HepG2 (cell line): ENCODE measurements around the gene BID. TPM values are rescaled to one million over a fixed set of nuclear protein-coding genes. Genes with fewer than 3 reads are reported as not detected.
A peak's percentile ranks its signal among the peaks of the same experiment; 100 is the strongest.

ENCODE experiments used
- FOSL1 ChIP-seq: sonication (generic); formaldehyde crosslinking; IDR thresholded peaks from 2 replicates; pipeline ENCODE4 v1.9.0; 2021; ENCODE audit warnings: missing genetic modification reagents, borderline replicate concordance
- FOXO1 ChIP-seq: sonication (generic); formaldehyde crosslinking; IDR thresholded peaks from 2 replicates; pipeline ENCODE4 v1.4.0; 2020; ENCODE audit warnings: missing genetic modification reagents
- GLI4 ChIP-seq: sonication (generic); formaldehyde crosslinking; IDR thresholded peaks from 2 replicates; pipeline ENCODE4 v1.5.1; 2020; ENCODE audit warnings: missing genetic modification reagents, mild to moderate bottlenecking, moderate library complexity, borderline replicate concordance
- HOXA9 ChIP-seq: sonication (generic); formaldehyde crosslinking; IDR thresholded peaks from 2 replicates; pipeline ENCODE4 v1.8.1; 2022; ENCODE audit warnings: missing genetic modification reagents, mild to moderate bottlenecking, moderate library complexity, borderline replicate concordance
- KDM3A ChIP-seq: IDR thresholded peaks from 2 replicates; pipeline ENCODE4 v1.6.1; 2018; ENCODE audit warnings: low read depth, missing compliant biosample characterization
- MEIS2 ChIP-seq: sonication (generic); formaldehyde crosslinking; IDR thresholded peaks from 2 replicates; pipeline ENCODE4 v1.9.0; 2021; ENCODE audit warnings: mild to moderate bottlenecking, missing genetic modification reagents
- NFIB ChIP-seq: sonication (generic); formaldehyde crosslinking; IDR thresholded peaks from 2 replicates; pipeline ENCODE4 v1.9.0; 2021; ENCODE audit warnings: missing genetic modification reagents, mild to moderate bottlenecking, borderline replicate concordance
- RFXAP ChIP-seq: sonication (generic); formaldehyde crosslinking; IDR thresholded peaks from 2 replicates; pipeline ENCODE4 v1.4.0; 2020; ENCODE audit warnings: missing genetic modification reagents, borderline replicate concordance
- SMAD9 ChIP-seq: sonication (generic); formaldehyde crosslinking; IDR thresholded peaks from 2 replicates; pipeline ENCODE4 v1.5.1; 2020; ENCODE audit warnings: mild to moderate bottlenecking, missing genetic modification reagents
- ZNF138 ChIP-seq: sonication (generic); formaldehyde crosslinking; IDR thresholded peaks from 2 replicates; pipeline ENCODE4 v1.5.0; 2020; ENCODE audit warnings: mild to moderate bottlenecking, low read depth, missing genetic modification reagents
- ZNF264 ChIP-seq: sonication (generic); formaldehyde crosslinking; IDR thresholded peaks from 2 replicates; pipeline ENCODE4 v1.4.0; 2020; ENCODE audit warnings: missing genetic modification reagents
- polyA plus RNA-seq, 8 experiments: library from polyadenylated mRNA; depleted of rRNA in 3 of 8; stranded (reverse) in 7 of 8; unstranded in 1 of 8; fragments of >200 nt; fragmentation: Illumina TruSeq in 4 of 8; extraction: Trizol in 4 of 8; gene quantifications; 2 replicates each; pipeline versions ENCODE4 v1.2.1 to v1.2.3, GENCODE V29; 2011 to 2016; ENCODE audit warnings: low read depth in 4 of 8, missing spikeins in 1 of 8, mixed read lengths in 1 of 8; ENCODE audit not compliant: insufficient read depth in 1 of 8
- total RNA-seq, 5 experiments: library from RNA; depleted of rRNA; stranded (reverse); fragments of >200 nt; fragmentation: Illumina TruSeq; extraction: Trizol; gene quantifications; 2 replicates each; pipeline ENCODE4 v1.2.3, GENCODE V29; 2016; ENCODE audit warnings: low read depth in 1 of 5
- TF ChIP-seq, protein P1 (sequence below): sonication (generic); formaldehyde crosslinking; IDR thresholded peaks from 2 replicates; pipeline ENCODE4 v1.9.0; 2022; ENCODE audit warnings: low read depth, missing genetic modification reagents
- TF ChIP-seq, protein P2 (sequence below): sonication (generic); formaldehyde crosslinking; IDR thresholded peaks from 2 replicates; pipeline ENCODE4 v1.4.0; 2020; ENCODE audit warnings: missing genetic modification reagents, mild to moderate bottlenecking, borderline replicate concordance
- TF ChIP-seq, protein P3 (sequence below): sonication (generic); formaldehyde crosslinking; IDR thresholded peaks from 2 replicates; pipeline ENCODE4 v1.5.0; 2020; ENCODE audit warnings: mild to moderate bottlenecking, low read depth, missing genetic modification reagents, borderline replicate concordance
- TF ChIP-seq, protein P4 (sequence below): sonication (generic); formaldehyde crosslinking; IDR thresholded peaks from 2 replicates; pipeline ENCODE4 v1.4.0; 2020; ENCODE audit warnings: missing genetic modification reagents
- TF ChIP-seq, protein P5 (sequence below): sonication (generic); formaldehyde crosslinking; IDR thresholded peaks from 2 replicates; pipeline ENCODE4 v1.4.0; 2020; ENCODE audit warnings: missing genetic modification reagents
- TF ChIP-seq, protein P6 (sequence below): sonication (generic); formaldehyde crosslinking; IDR thresholded peaks from 2 replicates; pipeline ENCODE4 v1.5.1; 2020; ENCODE audit warnings: missing genetic modification reagents, mild to moderate bottlenecking, borderline replicate concordance

BID gene
- total and polyA plus RNA-seq, 2 of the 13 experiments (the other 11 are each of a cell fraction or from before 2014, with no cell fraction given): 35.3 to 51.7 TPM

DNA sequence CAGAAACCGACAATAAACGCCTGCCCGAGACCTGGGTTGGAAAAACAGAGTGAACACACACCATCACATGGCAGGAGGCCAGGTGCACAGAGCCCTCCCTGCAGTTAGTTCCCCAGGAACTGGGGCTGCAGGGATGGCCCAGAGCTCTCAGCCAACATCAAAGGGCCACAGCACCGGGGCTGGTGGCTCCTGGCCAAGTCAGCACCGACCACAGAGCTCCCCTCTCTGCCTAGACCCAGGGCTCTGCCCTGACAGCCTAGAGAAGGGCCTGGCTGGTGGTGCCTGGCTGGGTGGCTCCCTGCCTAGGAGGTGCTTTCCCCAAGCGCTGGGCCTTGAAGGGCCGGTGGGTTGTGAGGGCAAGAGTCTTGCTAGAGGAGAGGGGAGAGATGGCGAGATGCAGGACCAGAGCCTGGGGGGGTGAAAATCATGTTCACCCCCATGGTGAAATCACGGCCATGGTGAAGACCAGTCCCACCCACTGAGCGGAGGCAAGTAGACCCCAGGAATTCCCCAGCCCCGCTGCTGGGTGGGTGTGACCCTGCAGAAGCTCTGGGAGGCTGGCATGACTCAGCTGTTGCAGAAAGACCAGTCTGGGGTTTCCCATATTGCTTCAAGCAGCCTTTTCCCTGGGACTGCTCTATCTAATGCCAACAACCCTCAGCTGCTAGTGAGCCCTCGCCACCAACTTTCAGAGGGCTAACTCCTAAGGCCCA lies 7.2 kb upstream of the BID start (continued):
- TF ChIP-seq, protein P1, sequence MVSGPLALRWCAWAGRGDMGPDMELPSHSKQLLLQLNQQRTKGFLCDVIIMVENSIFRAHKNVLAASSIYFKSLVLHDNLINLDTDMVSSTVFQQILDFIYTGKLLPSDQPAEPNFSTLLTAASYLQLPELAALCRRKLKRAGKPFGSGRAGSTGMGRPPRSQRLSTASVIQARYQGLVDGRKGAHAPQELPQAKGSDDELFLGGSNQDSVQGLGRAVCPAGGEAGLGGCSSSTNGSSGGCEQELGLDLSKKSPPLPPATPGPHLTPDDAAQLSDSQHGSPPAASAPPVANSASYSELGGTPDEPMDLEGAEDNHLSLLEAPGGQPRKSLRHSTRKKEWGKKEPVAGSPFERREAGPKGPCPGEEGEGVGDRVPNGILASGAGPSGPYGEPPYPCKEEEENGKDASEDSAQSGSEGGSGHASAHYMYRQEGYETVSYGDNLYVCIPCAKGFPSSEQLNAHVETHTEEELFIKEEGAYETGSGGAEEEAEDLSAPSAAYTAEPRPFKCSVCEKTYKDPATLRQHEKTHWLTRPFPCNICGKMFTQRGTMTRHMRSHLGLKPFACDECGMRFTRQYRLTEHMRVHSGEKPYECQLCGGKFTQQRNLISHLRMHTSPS (CRISPR knock-in tag): no peak
- TF ChIP-seq GLI4 (CRISPR knock-in tag) (0 out of 2 replicates have a peak, but pooled peaks have one; percentile 41), SMAD9 (CRISPR knock-in tag) (no peak), ZNF138 (CRISPR knock-in tag) (0 out of 2 replicates have a peak, but pooled peaks have one; percentile 48), RFXAP (no peak), MEIS2 (CRISPR knock-in tag) (no peak), NFIB (CRISPR knock-in tag) (no peak), KDM3A (CRISPR knock-in tag) (no peak), FOSL1 (no peak), HOXA9 (CRISPR knock-in tag) (no peak), ZNF264 (CRISPR knock-in tag) (peak; percentile 90), FOXO1 (CRISPR knock-in tag) (no peak)
- TF ChIP-seq, protein P2, sequence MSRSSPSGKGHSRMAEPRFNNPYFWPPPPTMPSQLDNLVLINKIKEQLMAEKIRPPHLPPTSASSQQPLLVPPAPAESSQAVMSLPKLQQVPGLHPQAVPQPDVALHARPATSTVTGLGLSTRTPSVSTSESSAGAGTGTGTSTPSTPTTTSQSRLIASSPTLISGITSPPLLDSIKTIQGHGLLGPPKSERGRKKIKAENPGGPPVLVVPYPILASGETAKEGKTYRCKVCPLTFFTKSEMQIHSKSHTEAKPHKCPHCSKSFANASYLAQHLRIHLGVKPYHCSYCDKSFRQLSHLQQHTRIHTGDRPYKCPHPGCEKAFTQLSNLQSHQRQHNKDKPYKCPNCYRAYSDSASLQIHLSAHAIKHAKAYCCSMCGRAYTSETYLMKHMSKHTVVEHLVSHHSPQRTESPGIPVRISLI: no peak
- TF ChIP-seq, protein P3, sequence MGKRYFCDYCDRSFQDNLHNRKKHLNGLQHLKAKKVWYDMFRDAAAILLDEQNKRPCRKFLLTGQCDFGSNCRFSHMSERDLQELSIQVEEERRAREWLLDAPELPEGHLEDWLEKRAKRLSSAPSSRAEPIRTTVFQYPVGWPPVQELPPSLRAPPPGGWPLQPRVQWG (CRISPR knock-in tag): no peak
- TF ChIP-seq, protein P4, sequence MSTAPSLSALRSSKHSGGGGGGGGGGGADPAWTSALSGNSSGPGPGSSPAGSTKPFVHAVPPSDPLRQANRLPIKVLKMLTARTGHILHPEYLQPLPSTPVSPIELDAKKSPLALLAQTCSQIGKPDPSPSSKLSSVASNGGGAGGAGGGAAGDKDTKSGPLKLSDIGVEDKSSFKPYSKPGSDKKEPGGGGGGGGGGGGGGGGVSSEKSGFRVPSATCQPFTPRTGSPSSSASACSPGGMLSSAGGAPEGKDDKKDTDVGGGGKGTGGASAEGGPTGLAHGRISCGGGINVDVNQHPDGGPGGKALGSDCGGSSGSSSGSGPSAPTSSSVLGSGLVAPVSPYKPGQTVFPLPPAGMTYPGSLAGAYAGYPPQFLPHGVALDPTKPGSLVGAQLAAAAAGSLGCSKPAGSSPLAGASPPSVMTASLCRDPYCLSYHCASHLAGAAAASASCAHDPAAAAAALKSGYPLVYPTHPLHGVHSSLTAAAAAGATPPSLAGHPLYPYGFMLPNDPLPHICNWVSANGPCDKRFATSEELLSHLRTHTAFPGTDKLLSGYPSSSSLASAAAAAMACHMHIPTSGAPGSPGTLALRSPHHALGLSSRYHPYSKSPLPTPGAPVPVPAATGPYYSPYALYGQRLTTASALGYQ (CRISPR knock-in tag): no peak
- TF ChIP-seq, protein P5, sequence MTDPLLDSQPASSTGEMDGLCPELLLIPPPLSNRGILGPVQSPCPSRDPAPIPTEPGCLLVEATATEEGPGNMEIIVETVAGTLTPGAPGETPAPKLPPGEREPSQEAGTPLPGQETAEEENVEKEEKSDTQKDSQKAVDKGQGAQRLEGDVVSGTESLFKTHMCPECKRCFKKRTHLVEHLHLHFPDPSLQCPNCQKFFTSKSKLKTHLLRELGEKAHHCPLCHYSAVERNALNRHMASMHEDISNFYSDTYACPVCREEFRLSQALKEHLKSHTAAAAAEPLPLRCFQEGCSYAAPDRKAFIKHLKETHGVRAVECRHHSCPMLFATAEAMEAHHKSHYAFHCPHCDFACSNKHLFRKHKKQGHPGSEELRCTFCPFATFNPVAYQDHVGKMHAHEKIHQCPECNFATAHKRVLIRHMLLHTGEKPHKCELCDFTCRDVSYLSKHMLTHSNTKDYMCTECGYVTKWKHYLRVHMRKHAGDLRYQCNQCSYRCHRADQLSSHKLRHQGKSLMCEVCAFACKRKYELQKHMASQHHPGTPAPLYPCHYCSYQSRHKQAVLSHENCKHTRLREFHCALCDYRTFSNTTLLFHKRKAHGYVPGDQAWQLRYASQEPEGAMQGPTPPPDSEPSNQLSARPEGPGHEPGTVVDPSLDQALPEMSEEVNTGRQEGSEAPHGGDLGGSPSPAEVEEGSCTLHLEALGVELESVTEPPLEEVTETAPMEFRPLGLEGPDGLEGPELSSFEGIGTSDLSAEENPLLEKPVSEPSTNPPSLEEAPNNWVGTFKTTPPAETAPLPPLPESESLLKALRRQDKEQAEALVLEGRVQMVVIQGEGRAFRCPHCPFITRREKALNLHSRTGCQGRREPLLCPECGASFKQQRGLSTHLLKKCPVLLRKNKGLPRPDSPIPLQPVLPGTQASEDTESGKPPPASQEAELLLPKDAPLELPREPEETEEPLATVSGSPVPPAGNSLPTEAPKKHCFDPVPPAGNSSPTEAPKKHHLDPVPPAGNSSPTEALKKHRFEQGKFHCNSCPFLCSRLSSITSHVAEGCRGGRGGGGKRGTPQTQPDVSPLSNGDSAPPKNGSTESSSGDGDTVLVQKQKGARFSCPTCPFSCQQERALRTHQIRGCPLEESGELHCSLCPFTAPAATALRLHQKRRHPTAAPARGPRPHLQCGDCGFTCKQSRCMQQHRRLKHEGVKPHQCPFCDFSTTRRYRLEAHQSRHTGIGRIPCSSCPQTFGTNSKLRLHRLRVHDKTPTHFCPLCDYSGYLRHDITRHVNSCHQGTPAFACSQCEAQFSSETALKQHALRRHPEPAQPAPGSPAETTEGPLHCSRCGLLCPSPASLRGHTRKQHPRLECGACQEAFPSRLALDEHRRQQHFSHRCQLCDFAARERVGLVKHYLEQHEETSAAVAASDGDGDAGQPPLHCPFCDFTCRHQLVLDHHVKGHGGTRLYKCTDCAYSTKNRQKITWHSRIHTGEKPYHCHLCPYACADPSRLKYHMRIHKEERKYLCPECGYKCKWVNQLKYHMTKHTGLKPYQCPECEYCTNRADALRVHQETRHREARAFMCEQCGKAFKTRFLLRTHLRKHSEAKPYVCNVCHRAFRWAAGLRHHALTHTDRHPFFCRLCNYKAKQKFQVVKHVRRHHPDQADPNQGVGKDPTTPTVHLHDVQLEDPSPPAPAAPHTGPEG (CRISPR knock-in tag): no peak
- TF ChIP-seq, protein P6, sequence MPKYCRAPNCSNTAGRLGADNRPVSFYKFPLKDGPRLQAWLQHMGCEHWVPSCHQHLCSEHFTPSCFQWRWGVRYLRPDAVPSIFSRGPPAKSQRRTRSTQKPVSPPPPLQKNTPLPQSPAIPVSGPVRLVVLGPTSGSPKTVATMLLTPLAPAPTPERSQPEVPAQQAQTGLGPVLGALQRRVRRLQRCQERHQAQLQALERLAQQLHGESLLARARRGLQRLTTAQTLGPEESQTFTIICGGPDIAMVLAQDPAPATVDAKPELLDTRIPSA (CRISPR knock-in tag): no peak
